Stimulated activated CD4-positive, alpha-beta T cell treated with anti-CD3 and anti-CD28 coated beads, Interleukin-15, amount 100 ng/mL, for 48 hours (primary cell): ENCODE measurements around the gene UGT1A6.

Experiments used
- DNase-seq, 2 donors: peaks; one replicate each; pipeline ENCODE4 v3.0.0-alpha.2; 2020; ENCODE audit warnings: low read depth in 2 of 2

The UGT1A6 gene

GRCh38 chr2:233819884-233820773, 127.4 kb downstream of the UGT1A6 start:
- no peak for DNase-seq

GRCh38 chr2:233820774-233821105, 128.1 kb downstream of the UGT1A6 start:
- DNase-seq = no peak

- no peak for DNase-seq
These were observed 128.5 kb downstream of the UGT1A6 start for GRCh38 chr2:233821196-233821595.

GRCh38 chr2:233821709-233822100, 129.0 kb downstream of the UGT1A6 start:
- DNase-seq = no peak

- DNase-seq = no peak
These were observed 129.5 kb downstream of the UGT1A6 start for GRCh38 chr2:233822101-233822771.
